ENCODE measurements around the gene IMMP2L.
"Not testable (repeated sequence)": the region's sequence is repeated elsewhere in the genome, so short reads cannot be mapped to it uniquely, and the experiment has no call there.

The IMMP2L gene

DNA sequence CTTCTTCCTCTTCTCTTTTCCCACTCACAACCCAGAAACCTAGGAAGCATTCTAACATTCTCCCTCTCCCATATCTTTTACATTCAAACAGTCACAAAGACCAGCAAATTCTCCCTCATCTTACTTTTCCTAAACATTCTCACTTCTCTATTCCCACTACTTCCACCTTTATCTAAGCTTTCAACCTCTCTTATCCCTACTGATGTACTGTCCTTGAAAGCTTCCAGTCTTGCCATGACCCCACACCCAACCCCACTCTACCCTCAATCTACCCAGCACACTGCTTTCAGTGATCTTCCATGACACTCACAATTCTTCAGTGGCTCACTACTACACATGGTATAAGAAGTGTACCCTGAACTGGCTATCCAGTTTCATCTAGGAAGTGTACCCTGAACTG is 5.3 kb downstream of the IMMP2L start:
- DNase-seq, result no peak

DNA sequence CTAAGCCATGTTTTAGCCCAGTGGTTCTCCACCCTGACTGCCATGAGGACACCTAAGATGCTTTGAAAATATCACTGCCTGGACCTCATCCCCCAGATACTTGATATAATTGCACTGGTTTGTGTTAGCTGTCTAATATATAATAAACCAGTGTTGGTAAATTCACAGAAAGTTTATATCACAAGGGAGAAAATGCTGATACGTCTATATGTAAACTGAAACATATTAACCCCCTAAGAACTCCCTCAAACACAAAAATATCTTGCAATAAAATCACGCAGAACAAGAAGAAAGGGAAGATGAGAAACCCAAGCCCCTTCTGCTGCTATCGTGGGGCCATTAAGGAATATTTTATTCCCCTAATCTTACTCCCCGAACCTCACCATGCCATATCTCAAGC is 8.2 kb downstream of the IMMP2L start:
- no peak for DNase-seq

DNA sequence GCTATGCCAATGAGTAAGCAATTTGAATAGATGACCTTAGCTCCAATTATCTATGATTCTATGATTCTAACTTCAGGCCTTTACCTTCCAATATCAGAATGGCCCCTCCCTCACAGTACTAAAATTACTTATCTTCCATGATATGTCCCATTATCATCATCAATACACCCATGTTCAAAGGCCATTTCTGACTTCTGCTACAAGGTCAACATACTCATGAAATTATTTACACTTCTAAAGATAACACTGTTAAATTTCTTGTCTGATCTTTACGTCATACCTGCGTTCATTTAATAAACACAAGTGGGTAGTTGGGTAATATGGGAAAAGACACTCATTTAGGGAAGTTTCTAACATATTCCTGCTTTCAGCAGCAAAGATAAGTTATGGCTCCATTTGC is 21.2 kb downstream of the IMMP2L start:
- no peak for DNase-seq

DNA sequence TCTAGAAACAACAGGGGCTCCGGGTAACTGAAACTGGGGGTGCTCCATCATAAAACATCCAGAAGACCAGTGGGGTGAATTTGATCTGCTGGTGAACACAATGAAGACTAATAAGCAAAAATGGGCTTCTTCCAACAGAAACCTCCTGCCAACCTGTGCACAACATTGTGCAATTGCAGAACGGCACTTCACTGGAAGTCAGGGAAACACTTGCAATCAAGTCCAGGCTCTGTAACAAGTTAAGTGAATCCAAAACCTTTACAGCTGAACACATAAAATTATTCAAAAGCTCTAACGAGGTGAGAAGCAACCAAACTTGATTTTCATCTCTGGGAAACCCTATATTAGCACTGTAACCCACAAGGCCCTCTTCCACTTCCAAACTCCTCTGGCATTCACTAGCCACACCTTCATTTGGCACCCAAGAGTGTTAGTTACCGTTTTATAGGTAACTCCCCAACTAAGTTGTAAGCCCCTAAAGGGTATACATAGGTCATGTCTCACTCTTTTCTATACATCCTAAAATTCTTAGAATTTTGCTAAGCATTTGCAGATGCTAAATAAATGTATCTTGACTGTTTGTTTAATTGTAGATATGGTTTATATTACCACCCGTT is 22.0 kb downstream of the IMMP2L start:
- DNase-seq, result no peak

DNA sequence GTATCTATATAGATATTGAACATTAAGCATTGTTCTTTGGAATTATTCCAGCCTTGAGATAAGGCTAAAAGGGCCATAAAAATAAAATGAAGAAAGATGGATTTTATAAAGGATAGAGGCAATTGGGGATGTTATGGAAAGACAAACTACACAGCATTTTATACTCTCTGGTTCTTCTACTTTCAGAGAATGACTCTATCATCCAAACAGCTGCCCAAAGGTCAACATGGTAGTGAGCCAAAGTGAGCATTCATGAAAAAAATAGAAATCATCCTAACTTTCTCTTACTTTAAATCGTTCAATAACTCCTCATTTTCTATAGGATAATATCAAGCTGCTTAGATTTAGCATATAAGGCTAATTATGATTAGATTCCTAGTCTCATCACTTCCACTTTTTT is 25.2 kb downstream of the IMMP2L start:
- DNase-seq, result no peak

DNA sequence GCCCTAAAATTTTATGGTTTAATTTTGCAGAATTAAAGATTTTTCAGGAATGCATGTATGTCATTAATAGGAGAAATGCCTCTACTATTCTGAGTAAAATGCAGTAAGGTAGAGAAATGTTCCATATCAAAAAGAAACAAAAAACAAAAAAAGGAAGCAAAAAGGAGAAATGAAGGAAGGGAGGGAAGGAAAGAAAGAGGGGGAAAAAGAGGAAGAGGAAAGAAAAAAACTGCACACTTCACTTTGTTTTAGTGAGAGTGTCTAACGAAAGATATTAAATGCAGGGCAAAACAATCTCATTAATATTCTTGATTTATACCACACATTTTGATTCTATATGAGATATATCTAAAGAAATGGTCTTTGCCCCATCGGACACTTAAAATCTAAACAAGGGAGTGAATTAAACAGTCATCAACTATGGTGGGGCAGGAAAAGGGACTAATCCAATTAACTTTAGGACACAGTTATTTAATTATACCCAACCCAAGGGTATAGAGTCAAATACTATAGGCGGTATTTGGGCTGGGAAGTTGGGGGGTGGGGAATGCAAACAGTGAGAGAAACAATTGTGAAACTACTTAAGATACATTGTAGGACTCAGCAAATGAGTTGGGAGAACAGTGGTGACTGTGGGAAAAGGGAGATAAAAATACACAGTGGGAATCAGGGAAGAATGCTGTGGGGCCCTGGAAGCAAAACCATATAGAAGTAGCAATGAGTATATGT is 27.0 kb downstream of the IMMP2L start:
- DNase-seq, result no peak

DNA sequence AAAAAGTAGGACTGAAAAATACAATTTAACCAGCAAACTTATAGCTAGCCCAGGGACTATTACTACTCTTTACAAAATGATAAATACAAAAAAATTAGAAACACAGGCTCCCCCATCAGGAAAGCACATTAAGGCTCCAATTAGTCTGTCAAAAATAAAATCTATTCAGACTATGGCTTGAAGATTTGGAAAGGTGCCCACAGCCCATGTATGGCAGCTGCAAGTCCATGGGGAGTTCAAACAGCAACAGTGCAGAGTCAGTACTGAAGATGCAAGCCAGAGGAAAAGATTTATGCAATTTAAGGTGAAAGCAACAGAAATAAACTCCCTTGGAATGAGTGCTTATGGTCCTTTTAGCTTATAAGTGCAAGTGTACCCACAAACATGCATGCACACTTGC is 29.7 kb downstream of the IMMP2L start:
- DNase-seq, result peak; percentile 17 to 64

DNA sequence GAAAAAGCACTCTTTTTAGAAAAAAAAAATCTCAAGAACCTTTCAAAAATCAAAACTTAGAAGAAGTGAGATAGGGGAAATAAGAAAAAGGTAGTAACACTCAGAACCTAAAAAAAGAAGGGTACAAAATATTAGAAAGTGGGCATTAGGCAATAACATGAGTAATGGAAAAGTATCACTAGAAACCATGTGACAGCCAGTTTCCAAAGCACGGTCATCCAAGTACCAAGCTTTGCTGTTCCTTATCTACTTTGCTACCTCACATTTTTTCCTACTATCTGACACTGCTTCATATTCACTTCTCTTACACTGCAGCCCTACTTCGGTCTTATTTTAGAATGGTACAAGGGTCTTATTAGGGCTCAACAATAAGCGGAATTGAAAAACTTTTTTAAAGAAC is 30.3 kb downstream of the IMMP2L start:
- no peak for DNase-seq

DNA sequence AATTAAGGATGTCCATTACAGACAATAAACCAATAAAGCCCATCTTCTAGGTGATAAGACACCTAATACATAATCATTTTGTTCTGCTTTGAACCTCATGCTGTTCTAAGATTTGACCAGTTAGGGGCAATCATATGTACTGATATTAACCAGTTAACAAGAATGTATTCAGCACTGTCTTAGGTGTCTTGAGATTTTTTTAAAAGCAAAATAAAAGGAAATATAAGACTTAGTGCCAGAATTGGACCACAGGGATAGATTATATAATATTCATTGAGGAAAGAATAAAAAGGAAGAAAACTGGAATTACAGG is 32.0 kb downstream of the IMMP2L start:
- no peak for DNase-seq

DNA sequence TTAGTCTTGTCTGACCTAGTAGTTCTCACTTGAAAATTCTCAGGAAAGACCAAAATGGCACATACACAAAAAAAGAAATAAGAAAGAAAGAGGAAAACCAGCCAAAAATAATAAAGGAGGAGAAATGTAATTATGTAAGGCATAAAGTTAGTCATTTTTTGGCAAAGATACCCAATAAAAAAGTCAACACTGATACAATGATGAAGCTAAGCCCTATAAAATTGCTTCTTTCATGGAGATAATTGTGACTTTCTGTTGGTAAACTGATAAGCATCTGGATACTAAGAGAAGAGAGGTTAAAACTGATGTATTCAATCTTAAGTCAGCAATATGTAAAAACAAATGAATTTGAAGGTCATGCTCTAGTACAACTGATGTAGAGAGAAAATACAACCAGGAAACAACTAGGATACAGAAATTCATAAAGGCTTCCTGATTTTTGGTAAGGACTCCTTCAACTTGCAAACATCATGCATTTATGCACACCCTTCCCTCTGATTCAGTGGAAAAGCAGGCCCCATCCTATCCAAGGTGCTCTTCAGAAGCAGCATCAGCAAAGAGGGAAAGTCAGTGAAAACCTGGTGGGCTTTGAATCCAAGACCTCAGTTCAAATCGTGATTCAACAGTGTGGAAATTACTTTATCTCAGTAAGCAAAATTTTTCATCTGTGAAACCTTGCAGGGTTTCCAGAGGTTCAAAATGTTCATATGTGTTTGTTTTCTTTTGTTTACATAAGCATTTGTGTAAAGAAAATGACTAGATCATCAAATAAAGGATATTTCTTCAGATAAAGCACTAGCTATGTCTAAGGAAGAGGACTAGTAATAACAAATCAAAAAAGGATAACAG is 32.6 kb downstream of the IMMP2L start:
- DNase-seq, result no peak

DNA sequence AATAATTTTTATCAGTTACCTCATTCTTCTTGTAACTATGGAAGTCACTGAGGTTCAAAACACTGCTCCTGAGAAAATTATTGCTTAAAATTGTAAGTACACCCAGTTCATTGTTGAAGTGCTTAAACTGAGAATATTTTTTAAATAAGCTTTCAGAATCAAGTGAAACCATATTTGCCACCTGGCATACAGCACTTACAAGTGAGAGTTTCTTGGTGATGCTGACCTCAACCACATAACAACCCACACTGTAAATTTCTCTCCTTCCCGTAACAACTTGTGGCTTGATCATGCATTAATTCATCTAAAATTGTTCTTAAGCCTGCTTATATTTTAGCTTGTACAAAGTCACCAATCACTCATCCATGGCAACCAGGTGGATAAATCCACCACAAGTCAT is 34.0 kb downstream of the IMMP2L start:
- DNase-seq, result no peak

DNA sequence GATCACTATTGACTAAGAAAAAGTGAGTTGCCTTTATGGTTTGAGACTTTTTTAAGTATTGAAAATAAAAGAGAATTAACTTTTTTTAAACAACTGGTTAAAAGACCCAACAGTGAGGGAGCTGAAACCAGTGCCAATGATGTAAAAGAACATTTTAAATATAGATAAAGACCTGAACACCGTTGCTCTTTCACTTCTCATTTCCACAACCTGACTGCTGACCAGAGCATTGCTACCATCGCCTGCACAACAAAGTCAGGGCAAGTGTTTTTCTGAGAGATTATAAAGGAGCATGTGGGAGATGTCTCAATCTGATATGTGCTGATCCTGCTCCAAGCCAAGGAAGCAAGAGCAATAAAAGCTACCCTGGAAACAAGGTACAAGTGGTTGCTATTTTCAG is 34.7 kb downstream of the IMMP2L start:
- DNase-seq, result no peak

DNA sequence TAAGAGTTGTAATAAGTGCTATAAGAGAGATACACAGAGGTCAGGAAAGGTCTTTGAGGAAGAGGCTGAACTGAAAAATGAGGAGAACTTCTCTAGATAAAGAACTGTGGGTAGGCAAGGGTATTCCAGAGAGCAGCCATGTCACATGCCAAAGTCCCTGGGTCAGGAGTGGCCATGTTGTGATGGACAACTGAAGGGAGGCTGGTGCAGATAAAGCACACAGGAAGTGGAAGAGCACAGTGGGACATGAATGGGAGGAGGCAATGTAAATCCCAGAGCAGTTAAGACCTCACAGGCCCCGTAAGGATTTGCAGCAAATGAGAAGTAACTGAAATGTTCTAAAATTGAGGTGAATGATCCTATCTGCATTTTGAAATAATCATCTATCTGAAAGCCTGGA is 37.2 kb downstream of the IMMP2L start:
- no peak for DNase-seq

DNA sequence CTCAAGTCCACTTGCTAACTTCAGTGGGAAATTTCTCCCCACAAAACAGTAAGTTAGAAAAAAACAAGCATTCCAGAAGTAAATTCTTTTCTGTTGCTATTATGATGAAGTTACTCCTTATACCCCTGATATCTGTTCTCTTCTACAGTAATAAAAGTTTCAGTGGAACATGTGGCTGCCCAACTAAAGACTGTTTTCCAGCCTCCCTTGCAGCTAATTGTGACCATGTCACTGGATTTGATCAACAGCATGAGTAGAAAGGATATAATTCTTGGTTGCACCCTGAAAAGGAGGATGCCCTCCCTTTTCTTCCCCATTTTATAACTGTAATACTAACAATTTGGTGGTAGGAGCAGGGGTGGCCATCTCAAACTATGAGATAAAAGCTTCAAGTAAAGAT is 40.6 kb downstream of the IMMP2L start:
- DNase-seq, result no peak

DNA sequence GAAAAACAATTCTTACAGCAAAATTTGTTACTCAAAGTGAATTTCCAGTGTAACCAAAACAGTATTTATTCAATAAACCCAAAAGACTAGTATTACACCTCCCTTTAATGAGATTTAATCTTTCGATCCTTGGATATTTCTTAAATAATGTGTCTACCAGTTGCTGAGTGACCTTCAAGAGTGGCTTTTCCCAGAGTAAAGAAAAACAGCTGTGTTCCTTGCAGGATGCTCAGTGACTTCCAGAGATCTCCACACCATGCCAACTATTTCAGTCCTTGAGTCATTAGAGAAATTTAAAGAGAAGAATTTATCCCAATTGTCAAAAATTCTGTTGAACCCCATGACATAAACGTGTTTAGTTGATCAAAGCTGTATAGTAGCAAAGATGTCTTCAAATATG is 44.0 kb downstream of the IMMP2L start:
- DNase-seq, result no peak

DNA sequence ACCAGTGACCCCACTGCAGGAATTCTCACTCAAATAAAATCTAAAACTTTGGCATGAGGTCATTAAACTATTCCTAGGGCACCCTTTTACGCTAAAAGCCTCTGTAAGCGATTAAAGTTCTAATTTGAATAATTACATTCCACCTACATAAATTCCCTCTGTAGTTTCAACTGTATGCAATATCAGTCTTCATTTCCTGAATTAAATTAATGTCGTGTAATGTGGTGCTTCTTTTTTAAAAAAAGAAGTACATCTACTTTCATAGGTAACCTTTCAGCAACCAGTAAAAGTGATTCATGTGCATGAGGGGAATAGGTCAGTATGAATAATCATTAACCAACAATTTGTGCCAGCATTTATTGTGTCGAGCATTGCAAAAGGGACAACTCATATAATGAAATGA is 44.7 kb downstream of the IMMP2L start:
- no peak for DNase-seq

DNA sequence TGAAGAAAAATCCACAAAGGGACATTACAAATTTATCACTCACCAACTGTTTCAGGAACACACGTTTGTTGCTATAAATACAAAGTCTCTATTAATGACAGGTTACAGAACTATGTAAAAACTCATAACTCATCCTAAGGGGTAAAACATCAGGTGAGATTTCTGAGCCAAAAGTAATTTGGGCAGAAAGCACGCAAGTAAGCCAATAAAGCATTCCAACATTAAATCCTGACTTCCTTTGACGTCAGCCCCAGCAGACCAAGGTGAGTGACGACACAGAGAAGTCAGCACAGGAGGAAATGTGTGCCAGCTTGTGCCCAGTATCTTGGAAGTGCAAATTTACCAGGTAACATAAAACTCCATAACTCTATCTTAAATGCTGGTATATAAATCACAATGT is 45.7 kb downstream of the IMMP2L start:
- no peak for DNase-seq

DNA sequence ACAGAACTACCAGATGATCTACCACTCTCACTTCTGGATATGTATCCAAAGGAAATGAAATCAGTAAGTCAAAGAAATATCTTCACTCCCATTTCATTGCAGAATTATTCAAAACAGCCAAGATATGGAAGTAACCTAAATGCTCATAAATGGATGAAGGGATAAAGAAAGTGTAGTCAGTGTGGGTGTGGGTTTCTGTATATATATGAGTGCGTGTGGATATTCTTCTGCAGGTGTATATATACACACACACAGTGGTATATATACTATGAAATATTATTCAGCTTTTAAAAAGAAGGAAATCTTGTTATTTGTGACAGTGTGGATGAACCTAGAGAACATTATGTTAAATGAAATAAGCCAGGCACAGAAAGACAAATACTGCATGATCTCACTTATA is 48.7 kb downstream of the IMMP2L start:
- DNase-seq, result no peak

DNA sequence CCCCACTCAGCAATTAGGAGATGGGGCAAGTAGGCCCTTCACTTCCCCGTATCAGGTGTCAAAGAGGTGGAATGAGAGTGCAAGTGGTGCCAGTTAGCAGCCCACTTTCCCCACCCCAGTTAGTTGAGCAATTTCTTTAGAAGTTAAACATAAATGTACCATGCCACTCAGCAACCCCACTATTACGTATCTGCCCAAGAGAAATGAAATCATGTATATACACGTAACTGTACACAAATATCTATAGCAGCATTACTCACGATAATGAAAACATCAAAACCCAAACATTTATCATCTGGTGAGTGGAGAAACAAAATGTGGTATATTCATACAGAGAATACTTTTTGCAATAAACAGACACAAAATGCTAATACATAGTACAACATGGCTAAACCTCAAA is 50.4 kb downstream of the IMMP2L start:
- no peak for DNase-seq

DNA sequence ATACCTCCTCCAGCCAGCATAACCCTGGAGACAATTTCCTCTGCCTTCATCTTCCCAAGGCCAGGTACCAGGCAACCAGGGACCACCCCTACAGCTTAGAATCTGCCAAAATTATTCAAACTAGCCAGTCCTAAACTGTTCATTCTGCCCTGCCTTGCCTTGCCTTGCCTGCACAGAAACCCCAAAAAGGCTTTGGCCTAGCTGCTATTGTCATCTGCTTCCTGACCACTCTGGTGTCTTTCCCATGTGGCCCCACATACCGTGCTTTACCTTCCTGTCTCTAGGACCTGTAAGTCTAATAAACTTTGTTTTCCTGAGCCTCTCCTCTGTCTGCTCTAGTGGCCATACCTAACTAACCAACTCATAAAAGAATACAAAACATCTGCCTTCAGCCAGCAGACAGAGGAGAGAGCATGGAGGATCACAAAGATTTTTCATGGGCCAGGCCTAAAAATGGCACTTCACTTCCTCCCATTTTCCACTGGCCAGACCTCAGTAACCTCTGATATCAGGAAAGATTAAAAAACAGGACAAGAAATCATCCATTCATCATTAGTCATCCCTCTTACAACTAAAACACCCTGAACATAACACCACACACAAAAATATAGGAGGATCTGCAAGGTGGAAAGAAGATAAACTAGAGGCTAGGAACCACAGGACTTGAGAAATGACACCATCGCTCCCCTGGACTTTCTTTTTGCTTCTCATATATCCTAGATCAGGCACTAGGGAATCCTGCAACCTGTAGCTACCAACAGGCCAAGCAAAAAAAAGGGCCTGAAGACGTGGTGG is 51.5 kb downstream of the IMMP2L start:
- DNase-seq, result no peak

DNA sequence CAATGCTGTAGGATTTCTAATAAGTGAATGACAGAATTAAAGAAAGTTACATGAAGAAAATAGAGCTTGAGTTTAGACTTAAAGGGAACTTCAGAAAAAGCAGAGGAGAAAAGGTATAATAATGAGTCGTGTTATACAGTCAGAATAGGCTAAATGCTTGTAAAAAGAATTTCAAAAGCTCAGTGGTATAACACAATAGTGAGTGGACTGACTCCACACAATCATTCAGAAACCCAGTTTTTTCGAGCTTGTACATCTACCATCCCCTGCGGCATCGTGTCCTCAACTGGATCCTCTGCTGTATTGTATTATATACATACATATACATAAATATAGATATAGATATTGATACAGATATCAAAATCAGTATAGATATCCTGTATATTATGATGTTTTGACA is 52.2 kb downstream of the IMMP2L start:
- DNase-seq, result no peak

DNA sequence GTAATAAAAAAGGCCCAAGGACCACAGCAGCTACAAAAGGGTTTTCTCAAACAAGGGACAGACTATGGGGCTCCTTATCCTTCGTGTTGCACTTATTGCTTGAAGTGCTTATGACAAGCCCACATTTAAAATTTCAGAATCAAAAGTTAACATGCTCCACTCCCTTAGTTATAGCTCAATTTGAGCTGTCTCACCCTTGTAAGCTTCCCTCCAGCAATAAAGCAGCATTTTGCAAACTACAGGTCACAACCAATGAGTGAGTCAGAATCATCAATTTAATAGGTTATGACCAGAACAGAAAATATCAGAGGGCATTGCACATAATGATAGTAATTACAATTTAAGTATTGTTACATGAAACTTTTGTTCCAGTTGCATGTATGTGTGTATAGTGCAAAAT is 53.0 kb downstream of the IMMP2L start:
- no peak for DNase-seq

DNA sequence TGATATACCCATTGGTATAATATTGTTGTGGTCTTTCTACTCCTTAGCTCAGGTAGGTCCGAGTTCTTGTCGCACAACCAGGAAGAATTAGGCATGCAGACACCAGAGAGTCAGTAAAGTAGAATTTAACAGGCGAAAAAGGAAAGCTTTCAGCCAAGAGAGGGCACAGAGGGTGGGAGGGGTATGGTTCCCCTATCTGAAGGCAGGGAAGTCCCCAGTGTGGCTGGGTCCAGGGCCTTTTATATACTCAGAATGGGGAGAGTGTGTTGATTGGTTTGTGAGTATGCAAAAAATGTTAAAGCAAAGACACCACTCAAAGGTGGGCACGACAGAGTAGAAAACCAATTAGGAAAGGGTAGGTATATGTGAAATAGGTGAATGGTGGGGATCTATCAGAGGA is 53.9 kb downstream of the IMMP2L start:
- DNase-seq, result no peak

DNA sequence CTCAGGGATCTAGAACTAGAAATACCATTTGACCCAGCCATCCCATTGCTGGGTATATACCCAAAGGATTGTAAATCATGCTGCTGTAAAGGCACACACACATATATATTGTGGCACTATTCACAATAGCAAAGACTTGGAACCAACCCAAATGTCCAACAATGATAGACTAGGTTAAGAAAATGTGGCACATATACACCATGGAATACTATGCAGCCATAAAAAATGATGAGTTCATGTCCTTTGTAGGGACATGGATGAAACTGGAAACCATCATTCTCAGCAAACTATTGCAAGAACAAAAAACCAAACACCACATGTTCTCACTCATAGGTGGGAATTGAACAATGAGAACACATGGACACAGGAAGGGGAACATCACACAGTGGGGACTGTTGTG is 56.9 kb downstream of the IMMP2L start:
- not testable (repeated sequence) for DNase-seq
